OCI-LY3 (cell line): ENCODE data around the gene TMEM208.

Source experiments
- EZH2phosphoT487 ChIP-seq: fragments of 200-600 bp; shearing (Covaris generic); IDR thresholded peaks from 2 replicates; pipeline ENCODE4 v1.6.1; 2018; ENCODE audit warnings: antibody characterized with exemption, mixed run types, low read depth
- TF ChIP-seq, protein P1 (sequence below): fragments of 200-600, 300-600 bp; sonication (generic); IDR thresholded peaks from 2 replicates; pipeline ENCODE4 v1.5.1; 2014; ENCODE audit warnings: antibody characterized with exemption, low read length, low read depth

DNA sequence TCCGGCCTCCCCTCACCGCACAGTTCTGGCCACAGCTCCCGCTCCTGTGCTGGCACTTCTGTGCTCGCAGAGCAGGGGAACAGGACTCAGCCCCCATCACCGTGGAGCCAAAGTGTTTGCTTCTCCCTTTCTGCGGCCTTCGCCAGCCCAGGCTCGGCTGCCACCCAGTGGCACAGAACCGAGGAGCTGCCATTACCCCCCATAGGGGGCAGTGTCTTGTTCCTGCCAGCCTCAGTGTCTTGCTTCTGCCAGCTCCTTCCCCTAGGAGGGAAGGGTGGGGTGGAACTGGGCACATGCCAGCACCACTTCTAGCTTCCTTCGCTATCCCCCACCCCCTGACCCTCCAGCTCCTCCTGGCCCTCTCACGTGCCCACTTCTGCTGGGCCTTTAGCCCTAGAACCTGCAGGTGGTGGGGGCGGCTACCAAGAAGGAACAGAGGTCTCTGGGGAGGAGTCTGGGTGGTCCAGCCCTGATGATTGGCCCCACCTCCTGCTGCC, 28.6 kb upstream of the TMEM208 start:
- TF ChIP-seq, protein P1, sequence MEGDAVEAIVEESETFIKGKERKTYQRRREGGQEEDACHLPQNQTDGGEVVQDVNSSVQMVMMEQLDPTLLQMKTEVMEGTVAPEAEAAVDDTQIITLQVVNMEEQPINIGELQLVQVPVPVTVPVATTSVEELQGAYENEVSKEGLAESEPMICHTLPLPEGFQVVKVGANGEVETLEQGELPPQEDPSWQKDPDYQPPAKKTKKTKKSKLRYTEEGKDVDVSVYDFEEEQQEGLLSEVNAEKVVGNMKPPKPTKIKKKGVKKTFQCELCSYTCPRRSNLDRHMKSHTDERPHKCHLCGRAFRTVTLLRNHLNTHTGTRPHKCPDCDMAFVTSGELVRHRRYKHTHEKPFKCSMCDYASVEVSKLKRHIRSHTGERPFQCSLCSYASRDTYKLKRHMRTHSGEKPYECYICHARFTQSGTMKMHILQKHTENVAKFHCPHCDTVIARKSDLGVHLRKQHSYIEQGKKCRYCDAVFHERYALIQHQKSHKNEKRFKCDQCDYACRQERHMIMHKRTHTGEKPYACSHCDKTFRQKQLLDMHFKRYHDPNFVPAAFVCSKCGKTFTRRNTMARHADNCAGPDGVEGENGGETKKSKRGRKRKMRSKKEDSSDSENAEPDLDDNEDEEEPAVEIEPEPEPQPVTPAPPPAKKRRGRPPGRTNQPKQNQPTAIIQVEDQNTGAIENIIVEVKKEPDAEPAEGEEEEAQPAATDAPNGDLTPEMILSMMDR: peak; percentile 72
- TF ChIP-seq EZH2phosphoT487: no peak
